DND-41 (cell line): ENCODE results near the gene OGG1.

Experiments used
- ATAC-seq: fragments of 200-7000 bp; cut with Tn5 transposase; 3 replicates; pipeline ENCODE4 v1.9.1; 2021; ENCODE audit warnings: low read depth; ENCODE audit not compliant: insufficient read depth
- DNase-seq: peaks from one replicate; pipeline ENCODE4 v3.0.0-alpha.2; 2020
- H2AFZ ChIP-seq: 2 replicates; pipeline ENCODE4 v1.6.0; 2012; ENCODE audit warnings: low read depth, low read length
- H3K27ac ChIP-seq: 2 replicates; pipeline ENCODE4 v1.5.1; 2012; ENCODE audit warnings: low read length, inconsistent platforms
- H3K27me3 ChIP-seq: fragments of 200-600 bp; sonication (generic); 2 replicates; pipeline ENCODE4 v1.6.0; 2012; ENCODE audit warnings: low read length, mild to moderate bottlenecking, inconsistent platforms; ENCODE audit not compliant: insufficient read depth, poor library complexity
- H3K36me3 ChIP-seq: 2 replicates; pipeline ENCODE4 v1.5.1; 2012; ENCODE audit warnings: low read length, inconsistent platforms; ENCODE audit not compliant: insufficient read depth
- H3K4me1 ChIP-seq: 2 replicates; pipeline ENCODE4 v1.5.1; 2012; ENCODE audit warnings: mild to moderate bottlenecking, low read length; ENCODE audit not compliant: insufficient read depth
- H3K4me2 ChIP-seq: 2 replicates; pipeline ENCODE4 v1.6.0; 2012; ENCODE audit warnings: mild to moderate bottlenecking, moderate library complexity, low read length, inconsistent platforms; ENCODE audit not compliant: insufficient read depth
- H3K4me3 ChIP-seq, 2 experiments: fragments of 200-600 bp in 1 of 2; shearing (Covaris generic) in 1 of 2; 2 replicates each; pipeline ENCODE4 v1.5.1; 2012 to 2016; ENCODE audit warnings: inconsistent platforms in 2 of 2, low read length in 2 of 2, mild to moderate bottlenecking in 2 of 2, low read depth in 1 of 2, moderate library complexity in 1 of 2
- H3K79me2 ChIP-seq: 2 replicates; pipeline ENCODE4 v1.6.0; 2012; ENCODE audit warnings: low read length, inconsistent platforms; ENCODE audit not compliant: insufficient read depth
- H3K9ac ChIP-seq: 2 replicates; pipeline ENCODE4 v1.6.0; 2012; ENCODE audit warnings: low read depth, mild to moderate bottlenecking, inconsistent platforms, low read length, moderate library complexity
- H3K9me3 ChIP-seq: 2 replicates; pipeline ENCODE4 v1.5.1; 2012; ENCODE audit warnings: low read length, moderate library complexity, mild to moderate bottlenecking, inconsistent platforms; ENCODE audit not compliant: insufficient read depth, severe bottlenecking
- H4K20me1 ChIP-seq: 2 replicates; pipeline ENCODE4 v1.6.0; 2012; ENCODE audit warnings: low read length; ENCODE audit not compliant: insufficient read depth
- EZH2 ChIP-seq: IDR thresholded peaks from 3 replicates; pipeline ENCODE4 v1.6.1; 2012; ENCODE audit warnings: borderline replicate concordance, low read depth, mild to moderate bottlenecking, moderate library complexity, low read length, inconsistent platforms; ENCODE audit not compliant: severe bottlenecking
- TF ChIP-seq, protein P1 (sequence below): IDR thresholded peaks from 2 replicates; pipeline ENCODE4 v1.5.1; 2012; ENCODE audit warnings: borderline replicate concordance, low read length, moderate library complexity, mild to moderate bottlenecking; ENCODE audit not compliant: poor library complexity, severe bottlenecking; ENCODE audit errors: extremely low read depth

The OGG1 gene

GRCh38 chr3:9780910-9781309, 31.2 kb downstream of the OGG1 start:
- no peaks in the 10 kb centered on the region for H3K9me3 ChIP-seq
- no peaks in the 10 kb centered on the region for H3K79me2 ChIP-seq
- no peak for TF ChIP-seq EZH2
- TF ChIP-seq, protein P1, sequence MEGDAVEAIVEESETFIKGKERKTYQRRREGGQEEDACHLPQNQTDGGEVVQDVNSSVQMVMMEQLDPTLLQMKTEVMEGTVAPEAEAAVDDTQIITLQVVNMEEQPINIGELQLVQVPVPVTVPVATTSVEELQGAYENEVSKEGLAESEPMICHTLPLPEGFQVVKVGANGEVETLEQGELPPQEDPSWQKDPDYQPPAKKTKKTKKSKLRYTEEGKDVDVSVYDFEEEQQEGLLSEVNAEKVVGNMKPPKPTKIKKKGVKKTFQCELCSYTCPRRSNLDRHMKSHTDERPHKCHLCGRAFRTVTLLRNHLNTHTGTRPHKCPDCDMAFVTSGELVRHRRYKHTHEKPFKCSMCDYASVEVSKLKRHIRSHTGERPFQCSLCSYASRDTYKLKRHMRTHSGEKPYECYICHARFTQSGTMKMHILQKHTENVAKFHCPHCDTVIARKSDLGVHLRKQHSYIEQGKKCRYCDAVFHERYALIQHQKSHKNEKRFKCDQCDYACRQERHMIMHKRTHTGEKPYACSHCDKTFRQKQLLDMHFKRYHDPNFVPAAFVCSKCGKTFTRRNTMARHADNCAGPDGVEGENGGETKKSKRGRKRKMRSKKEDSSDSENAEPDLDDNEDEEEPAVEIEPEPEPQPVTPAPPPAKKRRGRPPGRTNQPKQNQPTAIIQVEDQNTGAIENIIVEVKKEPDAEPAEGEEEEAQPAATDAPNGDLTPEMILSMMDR: no peak
- H3K27me3 ChIP-seq: peaks cover 8% of the 10 kb centered on the region
- H3K9ac ChIP-seq: no peak overlapping the region
- H2AFZ ChIP-seq: no peak overlapping the region
- no peak overlapping the region for H3K4me3 ChIP-seq
- DNase-seq (no peak), ATAC-seq (no peak)
- H3K27ac ChIP-seq: no peak overlapping the region
- peaks cover 34% of the 10 kb centered on the region for H3K36me3 ChIP-seq
- peaks cover 28% of the 10 kb centered on the region for H3K4me1 ChIP-seq
- H4K20me1 ChIP-seq: peaks cover 31% of the 10 kb centered on the region
- H3K4me2 ChIP-seq: no peak overlapping the region

GRCh38 chr3:9781551-9781950, 31.8 kb downstream of the OGG1 start:
- no peak overlapping the region for H3K4me3 ChIP-seq
- peaks cover 31% of the 10 kb centered on the region for H4K20me1 ChIP-seq
- no peak for ATAC-seq
- H3K36me3 ChIP-seq: peaks cover 39% of the 10 kb centered on the region
- H3K4me1 ChIP-seq: peaks cover 28% of the 10 kb centered on the region
- no peak for TF ChIP-seq EZH2
- TF ChIP-seq, protein P1: no peak
- H3K4me2 ChIP-seq: no peak overlapping the region
- H3K9ac ChIP-seq: no peak overlapping the region
- no peaks in the 10 kb centered on the region for H3K9me3 ChIP-seq
- H3K79me2 ChIP-seq: no peaks in the 10 kb centered on the region
- H3K27me3 ChIP-seq: peaks cover 8% of the 10 kb centered on the region
- DNase-seq: no peak
- H3K27ac ChIP-seq: no peak overlapping the region
- H2AFZ ChIP-seq: no peak overlapping the region

DNA sequence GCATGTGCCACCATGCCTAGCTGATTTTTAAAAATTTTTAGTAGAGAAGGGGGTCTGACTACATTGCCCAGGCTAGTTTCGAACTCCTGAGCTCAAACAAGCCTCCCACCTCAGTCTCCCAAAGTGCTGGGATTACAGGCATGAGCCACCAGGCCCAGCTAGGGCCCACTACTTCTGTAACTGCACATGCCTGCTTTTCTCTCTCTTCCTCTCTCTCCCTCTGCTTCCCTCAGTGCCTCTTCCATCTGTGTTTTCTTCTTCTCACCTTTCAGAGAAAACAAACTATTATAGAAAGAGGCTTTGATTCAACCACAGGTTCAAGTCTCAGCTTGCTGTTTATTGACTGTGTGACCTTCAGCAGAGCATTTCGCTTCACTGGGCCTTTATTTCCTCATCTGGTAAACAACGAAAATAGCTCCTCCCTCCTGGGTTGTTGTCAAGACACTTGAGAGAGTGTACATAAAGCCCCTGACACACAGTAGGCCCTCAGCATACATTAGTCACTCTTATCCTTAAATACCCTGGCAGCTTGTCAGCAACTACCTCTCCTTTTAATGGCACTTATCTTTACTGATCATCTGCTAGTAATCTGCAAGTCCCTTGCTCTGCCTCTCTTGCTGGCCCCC, 32.3 kb downstream of the OGG1 start:
- no peak for DNase-seq
- H3K4me3 ChIP-seq: no peak overlapping the region
- no peaks in the 10 kb centered on the region for H3K9me3 ChIP-seq
- H3K4me1 ChIP-seq: peaks cover 28% of the 10 kb centered on the region
- peaks cover 6% of the 10 kb centered on the region for H3K27me3 ChIP-seq
- no peak overlapping the region for H2AFZ ChIP-seq
- peaks cover 29% of the 10 kb centered on the region for H4K20me1 ChIP-seq
- TF ChIP-seq, protein P1: no peak
- no peak for TF ChIP-seq EZH2
- H3K27ac ChIP-seq: no peak overlapping the region
- no peak overlapping the region for H3K4me2 ChIP-seq
- H3K9ac ChIP-seq: no peak overlapping the region
- peaks cover 44% of the 10 kb centered on the region for H3K36me3 ChIP-seq
- no peak for ATAC-seq
- no peaks in the 10 kb centered on the region for H3K79me2 ChIP-seq
